HG03039 (cell line): ENCODE data around the gene OGFR.

Source experiments
- ATAC-seq: cut with Tn5 transposase; IDR thresholded peaks from one replicate; pipeline ENCODE4 v1.9.1; 2021; ENCODE audit warnings: mild to moderate bottlenecking, moderate library complexity; ENCODE audit not compliant: unreplicated experiment

OGFR gene

DNA sequence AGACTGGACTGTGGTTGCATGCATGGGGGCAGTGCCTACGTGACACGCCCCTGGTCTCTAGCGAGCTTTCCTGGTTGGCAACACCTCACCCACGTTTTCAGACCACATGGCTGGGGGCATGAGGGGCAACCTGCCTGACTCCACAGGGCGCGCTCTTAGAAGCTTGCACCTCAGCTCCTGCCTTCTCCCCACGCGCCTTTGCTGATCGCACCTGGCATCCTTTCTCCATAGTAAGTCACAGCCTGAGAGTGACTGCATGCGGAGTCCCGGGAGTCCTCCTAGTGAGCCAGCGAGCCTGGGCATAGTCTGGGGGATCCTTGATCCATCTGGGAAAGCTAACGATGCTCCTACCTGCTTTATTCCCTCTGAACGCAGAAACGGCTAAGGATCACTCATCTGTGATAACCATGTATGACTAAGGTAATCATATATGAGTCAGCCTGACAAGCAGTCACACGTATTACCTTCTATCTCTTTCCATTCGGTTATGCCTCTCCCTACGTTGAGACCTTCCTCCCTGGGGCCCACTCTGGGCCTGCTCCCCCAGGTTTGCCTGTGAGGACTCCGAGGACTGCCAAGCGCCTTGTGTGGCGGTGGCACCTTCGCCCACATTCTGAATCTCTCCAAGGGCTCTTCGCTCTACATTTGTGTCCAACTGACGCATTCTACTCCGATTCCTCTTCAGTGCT is 52.4 kb downstream of the OGFR start:
- ATAC-seq, result no peak

DNA sequence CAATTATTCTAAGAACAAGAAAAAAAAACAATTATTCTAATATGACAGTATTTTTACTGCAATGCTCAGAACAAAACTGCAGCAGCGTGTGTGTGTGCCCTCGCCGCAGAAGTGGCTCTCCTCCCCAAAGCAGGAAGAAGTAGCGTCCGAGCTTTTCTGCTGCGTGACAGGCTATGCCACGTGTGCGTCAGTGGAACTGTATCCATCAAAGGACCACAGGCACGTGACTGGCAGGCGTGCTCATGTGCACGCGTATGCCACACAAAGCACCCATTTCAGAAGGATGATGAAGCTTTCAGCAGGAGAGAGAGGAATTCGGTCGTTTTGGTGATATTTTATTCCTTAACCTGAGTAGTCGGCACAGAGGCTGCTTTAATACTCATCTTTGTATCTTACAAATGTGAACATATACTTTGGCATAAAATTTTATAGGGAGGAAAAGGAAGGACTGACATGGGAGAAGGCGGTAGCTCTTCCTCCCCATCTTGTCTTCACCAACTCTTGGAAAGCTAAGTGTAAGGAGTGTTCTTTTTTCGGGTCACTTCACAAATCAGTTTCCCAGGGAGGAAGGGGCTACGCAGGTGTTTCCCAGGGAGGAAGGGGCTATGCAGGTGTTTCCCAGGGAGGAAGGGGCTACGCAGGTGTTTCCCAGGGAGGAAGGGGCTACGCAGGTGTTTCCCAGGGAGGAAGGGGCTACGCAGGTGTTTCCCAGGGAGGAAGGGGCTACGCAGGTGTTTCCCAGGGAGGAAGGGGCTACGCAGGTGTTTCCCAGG is 53.6 kb downstream of the OGFR start:
- ATAC-seq, result no peak

DNA sequence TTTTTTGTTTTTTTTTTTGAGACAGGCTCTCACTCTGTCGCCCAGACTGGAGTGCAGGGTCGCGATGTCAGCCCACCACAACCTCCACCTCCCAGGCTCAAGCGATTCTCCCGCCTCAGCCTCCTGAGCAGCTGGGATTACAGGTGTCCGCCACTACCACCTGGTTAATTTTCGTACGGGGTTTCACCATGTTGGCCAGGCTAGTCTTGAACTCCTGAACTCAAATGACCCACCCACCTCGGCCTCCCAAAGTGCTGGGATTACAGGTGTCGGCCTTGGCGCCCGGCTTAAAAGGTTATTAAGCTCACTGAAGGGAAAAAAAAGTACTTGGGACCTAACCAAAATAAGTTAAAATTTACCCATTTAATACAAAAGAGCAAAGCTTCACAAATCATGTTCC is 55.1 kb downstream of the OGFR start:
- ATAC-seq, result no peak

DNA sequence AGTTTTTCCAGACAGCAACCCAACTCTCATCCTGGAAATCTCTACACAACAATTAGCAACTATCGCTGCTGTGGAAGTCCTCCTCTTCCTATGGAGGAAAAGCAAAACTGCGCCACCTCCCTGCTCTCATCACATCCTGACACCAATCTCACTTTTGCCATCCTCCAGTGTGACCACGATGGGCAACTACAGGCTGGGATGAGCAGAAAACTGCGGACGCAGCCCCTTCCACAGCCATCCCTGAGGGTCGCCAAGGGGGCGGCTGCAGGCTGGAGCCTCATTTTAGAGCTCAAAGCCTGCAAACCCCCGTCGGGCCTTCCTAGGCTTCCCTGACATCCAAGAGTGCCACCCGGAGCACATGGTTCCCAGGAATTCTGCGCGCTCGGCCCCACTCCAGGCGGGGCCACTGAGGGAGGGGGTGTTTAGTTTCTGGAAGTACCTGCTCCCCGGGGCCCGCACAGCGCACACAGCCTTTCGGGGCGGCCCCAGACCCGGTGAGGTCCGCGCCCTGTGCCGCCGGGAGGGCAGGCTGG is 55.8 kb downstream of the OGFR start:
- ATAC-seq, result no peak

DNA sequence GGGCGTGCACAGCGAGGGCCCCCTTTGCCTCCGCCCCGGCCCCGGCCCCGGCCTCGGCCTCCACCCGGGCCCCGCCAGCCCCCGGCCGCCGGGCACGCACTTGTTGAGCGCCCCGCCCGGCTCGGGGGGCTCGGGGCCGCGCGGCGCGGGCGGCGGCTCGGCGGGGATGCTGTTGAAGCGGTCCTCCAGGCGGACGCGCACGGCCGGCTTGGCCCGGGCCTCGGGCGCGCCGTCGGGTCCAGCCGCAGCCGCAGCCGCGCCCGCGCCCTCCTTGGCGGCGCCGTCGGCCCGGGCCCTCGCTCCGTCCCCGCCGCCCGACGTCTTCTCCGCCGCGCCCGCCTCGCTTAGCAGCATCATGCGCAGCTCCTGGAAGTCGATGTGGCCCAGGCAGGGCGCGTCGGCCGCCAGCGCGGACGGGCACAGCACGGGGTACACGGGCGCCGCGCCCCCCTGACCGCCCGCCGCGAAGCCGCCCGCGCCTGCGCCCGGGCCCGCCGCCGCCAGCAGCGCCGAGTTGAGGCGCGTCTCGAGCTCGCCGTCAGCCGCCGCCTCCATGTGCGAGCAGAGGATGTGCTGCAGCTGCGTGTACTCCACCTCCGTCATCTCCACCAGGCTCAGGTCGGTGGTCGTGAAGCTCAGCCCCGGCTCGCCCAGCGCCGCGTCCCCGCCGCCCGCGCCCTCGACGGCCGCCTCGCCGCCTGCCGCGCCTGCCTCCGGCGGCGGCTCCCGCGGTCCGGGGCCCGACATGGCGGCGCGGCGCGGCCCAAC is 56.5 kb downstream of the OGFR start:
- peak; percentile 23 for ATAC-seq

DNA sequence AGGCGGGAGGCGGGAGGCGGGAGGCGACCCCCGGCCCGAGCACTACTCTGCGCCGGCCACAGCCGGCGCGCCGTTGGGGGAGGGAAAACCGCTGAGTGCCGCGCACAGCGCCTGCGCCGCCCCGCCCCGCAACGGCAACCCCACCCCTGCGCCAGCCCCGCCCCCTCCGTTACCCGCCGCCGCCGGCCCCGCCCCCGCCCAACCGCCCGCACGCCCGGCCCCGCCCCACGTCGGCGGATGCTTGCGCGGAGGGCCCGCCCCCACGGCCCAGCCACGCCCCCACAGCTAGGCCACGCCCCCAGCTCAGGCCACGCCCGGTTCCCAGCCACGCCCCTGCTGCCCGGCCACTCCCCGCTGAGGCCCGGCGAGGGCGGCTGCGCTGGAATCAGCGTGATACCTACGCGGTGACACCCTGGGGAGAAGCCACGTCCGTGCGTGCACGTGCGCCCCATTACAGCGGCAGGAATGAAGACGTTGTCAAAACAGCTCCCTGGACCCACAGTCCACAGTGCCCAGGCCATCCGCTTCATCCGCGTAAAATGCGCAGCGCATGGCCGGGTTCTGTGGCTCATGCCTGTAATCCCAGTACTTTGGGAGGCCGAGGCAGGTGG is 57.2 kb downstream of the OGFR start, which contains the start of gene TCFL5:
Gene TCFL5, minus strand, starts transcription at position 97 of the 611 bp plus-strand sequence. CDS start 152 bp downstream, outside the sequence.
- peak; percentile 48 for ATAC-seq
